Measurements from ENCODE around the gene NCAPG2.

Gene NCAPG2, protein sequence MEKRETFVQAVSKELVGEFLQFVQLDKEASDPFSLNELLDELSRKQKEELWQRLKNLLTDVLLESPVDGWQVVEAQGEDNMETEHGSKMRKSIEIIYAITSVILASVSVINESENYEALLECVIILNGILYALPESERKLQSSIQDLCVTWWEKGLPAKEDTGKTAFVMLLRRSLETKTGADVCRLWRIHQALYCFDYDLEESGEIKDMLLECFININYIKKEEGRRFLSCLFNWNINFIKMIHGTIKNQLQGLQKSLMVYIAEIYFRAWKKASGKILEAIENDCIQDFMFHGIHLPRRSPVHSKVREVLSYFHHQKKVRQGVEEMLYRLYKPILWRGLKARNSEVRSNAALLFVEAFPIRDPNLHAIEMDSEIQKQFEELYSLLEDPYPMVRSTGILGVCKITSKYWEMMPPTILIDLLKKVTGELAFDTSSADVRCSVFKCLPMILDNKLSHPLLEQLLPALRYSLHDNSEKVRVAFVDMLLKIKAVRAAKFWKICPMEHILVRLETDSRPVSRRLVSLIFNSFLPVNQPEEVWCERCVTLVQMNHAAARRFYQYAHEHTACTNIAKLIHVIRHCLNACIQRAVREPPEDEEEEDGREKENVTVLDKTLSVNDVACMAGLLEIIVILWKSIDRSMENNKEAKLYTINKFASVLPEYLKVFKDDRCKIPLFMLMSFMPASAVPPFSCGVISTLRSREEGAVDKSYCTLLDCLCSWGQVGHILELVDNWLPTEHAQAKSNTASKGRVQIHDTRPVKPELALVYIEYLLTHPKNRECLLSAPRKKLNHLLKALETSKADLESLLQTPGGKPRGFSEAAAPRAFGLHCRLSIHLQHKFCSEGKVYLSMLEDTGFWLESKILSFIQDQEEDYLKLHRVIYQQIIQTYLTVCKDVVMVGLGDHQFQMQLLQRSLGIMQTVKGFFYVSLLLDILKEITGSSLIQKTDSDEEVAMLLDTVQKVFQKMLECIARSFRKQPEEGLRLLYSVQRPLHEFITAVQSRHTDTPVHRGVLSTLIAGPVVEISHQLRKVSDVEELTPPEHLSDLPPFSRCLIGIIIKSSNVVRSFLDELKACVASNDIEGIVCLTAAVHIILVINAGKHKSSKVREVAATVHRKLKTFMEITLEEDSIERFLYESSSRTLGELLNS

GRCh38 chr7:158704524-158705233 is at the start of gene NCAPG2:
Gene NCAPG2 (minus strand): TSS chr7:158704804. CDS start chr7:158701899, 2,905 bp downstream.
- peak; percentile 96 to 97 for DNase-seq (ENCODE audit: low read depth in 2 of 2)

- no peak for DNase-seq (ENCODE audit: low read depth in 2 of 2)
Measured at GRCh38 chr7:158753900-158754299, 49.3 kb upstream of the NCAPG2 start.

DNA sequence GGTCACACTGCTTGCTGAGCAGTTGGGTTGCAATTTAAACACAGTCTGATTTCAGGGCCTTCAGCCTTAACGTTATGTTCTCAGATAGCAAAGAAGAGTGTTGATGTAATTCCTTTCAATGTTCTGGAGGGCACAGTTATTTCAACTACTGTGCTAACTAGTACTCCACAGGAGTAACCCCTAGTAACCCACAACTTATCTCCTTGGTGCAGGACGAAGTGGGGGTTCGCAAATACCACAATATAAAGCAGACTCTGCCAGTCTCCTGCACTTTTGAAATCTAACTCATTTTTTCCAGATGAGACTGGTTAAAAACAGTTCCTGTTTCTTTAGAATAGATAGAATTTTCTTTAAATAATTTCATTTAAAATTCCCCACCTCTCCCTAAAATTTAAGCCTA is 47.1 kb upstream of the NCAPG2 start:
- DNase-seq (ENCODE audit: low read depth in 2 of 2) = no peak

GRCh38 chr7:158751199-158751598 is 46.6 kb upstream of the NCAPG2 start:
- no peak for DNase-seq (ENCODE audit: low read depth in 2 of 2)

- no peak for DNase-seq (ENCODE audit: low read depth in 2 of 2)
Measured at GRCh38 chr7:158750702-158751101, 46.1 kb upstream of the NCAPG2 start.

- no peak for DNase-seq (ENCODE audit: low read depth in 2 of 2)
Measured at GRCh38 chr7:158749396-158749795, 44.8 kb upstream of the NCAPG2 start.

GRCh38 chr7:158748335-158748734 is 43.7 kb upstream of the NCAPG2 start:
- no peak for DNase-seq (ENCODE audit: low read depth in 2 of 2)

DNA sequence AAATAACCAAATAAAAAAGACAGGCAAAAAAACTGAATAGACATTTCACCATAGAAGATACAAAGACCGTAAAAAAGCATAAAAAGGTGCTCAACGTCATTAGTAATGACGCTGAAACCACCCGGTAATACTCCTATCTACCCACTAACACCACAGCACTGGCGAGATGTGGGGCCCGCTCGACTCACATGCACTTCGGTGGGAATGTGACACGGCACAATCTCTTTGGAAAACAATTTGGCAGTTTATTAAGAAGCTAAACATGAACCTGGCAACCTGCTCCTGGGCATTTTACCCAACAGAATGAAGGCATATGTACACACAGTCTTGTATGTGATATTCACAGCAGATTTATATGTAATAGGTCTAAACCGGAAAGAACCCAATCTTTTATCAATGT is 42.8 kb upstream of the NCAPG2 start:
- no peak for DNase-seq (ENCODE audit: low read depth in 2 of 2)

GRCh38 chr7:158746957-158747356 is 42.4 kb upstream of the NCAPG2 start:
- DNase-seq (ENCODE audit: low read depth in 2 of 2) = no peak

- no peak for DNase-seq (ENCODE audit: low read depth in 2 of 2)
Measured at GRCh38 chr7:158745057-158745715, 40.6 kb upstream of the NCAPG2 start.

GRCh38 chr7:158744070-158744469 is 39.5 kb upstream of the NCAPG2 start:
- DNase-seq (ENCODE audit: low read depth in 2 of 2) = no peak

DNA sequence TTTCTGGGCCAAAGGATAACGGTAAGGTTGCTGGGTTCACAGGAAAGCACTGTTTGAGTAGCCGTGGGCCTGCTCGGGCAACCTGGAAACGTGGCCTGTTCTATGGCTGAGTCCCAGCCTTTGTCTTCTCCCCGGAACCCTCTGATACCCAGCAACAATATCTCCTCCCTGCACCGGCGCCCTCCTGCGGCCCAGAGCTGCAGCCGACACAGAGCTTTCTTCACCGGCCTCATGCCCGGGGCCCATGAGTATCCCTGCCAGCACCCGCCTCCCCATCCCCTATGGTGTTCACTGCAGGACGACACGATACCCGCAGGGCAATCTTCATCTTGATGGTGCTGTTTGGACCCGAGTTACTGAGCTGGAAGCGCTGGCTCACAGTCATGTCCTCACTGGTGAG is 38.6 kb upstream of the NCAPG2 start:
- DNase-seq (ENCODE audit: low read depth in 2 of 2) = no peak

- DNase-seq (ENCODE audit: low read depth in 2 of 2) = no peak
Measured at GRCh38 chr7:158742065-158742821, 37.6 kb upstream of the NCAPG2 start.

- no peak for DNase-seq (ENCODE audit: low read depth in 2 of 2)
Measured at GRCh38 chr7:158741294-158741666, 36.7 kb upstream of the NCAPG2 start.

- no peak for DNase-seq (ENCODE audit: low read depth in 2 of 2)
Measured at GRCh38 chr7:158740657-158741293, 36.2 kb upstream of the NCAPG2 start.

DNA sequence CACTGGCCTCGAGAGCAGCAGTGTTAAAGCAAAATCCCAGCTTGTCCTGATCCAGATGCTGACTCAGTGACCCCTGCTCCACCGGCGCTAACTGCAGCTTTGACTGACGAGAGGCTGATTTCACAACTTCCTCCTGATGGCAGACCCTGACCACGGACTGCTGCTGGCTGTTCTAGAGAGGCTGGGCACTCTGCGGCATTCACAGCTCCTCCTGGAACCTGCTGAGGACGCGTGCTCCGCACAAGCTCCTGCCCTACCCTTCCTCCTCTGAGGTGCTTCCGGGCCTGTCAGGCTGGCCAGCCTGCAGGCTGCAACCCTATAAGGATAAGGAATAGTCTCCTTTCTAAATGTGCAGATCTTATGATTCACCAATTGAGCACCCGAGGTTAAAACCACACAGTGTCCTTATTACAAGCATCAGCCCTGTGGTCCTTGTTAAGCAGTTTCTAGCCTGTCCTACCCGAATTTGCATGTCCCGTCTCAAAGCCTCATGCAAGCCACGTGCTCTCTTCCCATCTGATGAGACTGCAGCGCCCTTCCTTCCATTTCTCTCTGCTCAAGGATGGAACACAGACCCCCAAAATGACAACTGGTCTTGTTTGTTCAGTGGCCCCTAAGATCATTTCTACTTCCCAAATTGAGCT is 35.5 kb upstream of the NCAPG2 start:
- DNase-seq (ENCODE audit: low read depth in 2 of 2) = no peak

- no peak for DNase-seq (ENCODE audit: low read depth in 2 of 2)
Measured at GRCh38 chr7:158738841-158739240, 34.2 kb upstream of the NCAPG2 start.

- no peak for DNase-seq (ENCODE audit: low read depth in 2 of 2)
Measured at GRCh38 chr7:158737064-158737695, 32.6 kb upstream of the NCAPG2 start.

DNA sequence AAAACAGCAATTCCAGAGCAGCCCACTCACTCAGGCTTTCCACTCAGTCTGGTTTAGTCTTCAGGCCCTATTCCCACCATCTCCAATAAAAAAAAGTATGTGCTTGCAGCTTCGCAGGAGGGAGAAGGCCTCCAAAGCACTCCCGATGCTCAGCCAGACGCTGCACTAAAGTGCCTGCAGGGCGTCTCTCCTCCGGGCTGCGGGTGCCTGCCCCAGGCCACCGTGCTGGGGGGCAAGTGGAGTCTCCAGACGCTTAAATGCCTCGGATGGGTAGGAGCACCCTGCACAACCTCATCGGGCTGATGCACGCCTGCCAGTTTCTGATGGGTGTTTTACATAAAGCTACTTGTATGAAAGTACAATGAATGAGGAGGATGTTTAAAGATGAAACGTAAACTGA is 31.3 kb upstream of the NCAPG2 start:
- DNase-seq (ENCODE audit: low read depth in 2 of 2) = no peak

Data from stimulated activated CD8-positive, alpha-beta memory T cell treated with anti-CD3 and anti-CD28 coated beads, Interleukin-7, amount 100 ng/mL, for 1 hour (primary cell).